Activated CD4-positive, alpha-beta T cell treated with anti-CD3 and anti-CD28 coated beads, Interleukin-2, amount 50 U/mL, for 1 hour (primary cell): ENCODE measurements around the gene RGPD8.

Experiments used
- DNase-seq: peaks from one replicate; pipeline ENCODE4 v3.0.0-alpha.2; 2020

The RGPD8 gene

DNA sequence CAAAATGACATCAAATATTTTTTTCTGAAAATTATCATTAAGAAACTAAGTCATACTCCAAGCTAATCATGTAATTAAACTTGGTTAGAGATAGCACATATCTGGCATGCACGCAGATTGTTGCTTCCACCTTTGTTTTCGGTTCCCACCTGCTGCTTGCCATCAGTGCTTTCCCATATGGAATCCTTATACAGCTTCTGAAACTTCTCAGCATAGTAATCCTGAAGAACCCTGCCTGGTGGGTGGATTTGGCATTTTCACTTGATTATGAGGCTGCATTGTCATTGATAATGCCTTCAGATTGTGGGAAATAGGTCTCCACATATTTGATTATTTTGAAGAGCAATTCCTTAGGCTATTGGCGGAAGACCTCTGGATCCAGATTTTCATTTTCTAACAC, 110.5 kb downstream of the RGPD8 start:
- no peak for DNase-seq

GRCh38 chr2:112321375-112322320, 111.8 kb downstream of the RGPD8 start:
- no peak for DNase-seq
